Panc1 (cell line): Measurements from ENCODE around the gene ADNP. TPM values are rescaled to one million over a fixed set of nuclear protein-coding genes. Genes with fewer than 3 reads are reported as not detected.

Source experiments
- ATAC-seq: fragments of 200-7000 bp; cut with Tn5 transposase; 2 replicates; pipeline ENCODE4 v1.9.1; 2020; ENCODE audit warnings: mild to moderate bottlenecking, moderate library complexity
- BruUV-seq: library from RNA; stranded (reverse); fragments of 400-500 nt; replicated peaks from 2 replicates; lab custom pipeline; 2021; lab: Mats Ljungman, UMichigan
- CTCF ChIA-PET: fragments of 300-600 bp; sonication (Branson Sonifier 250); formaldehyde crosslinking; loops from one replicate; lab custom pipeline; 2022; ENCODE audit warnings: antibody characterized with exemption; lab: Charles Lee
- POLR2A ChIA-PET: fragments of 300-600 bp; sonication (Branson Sonifier 250); formaldehyde crosslinking; loops from one replicate; lab custom pipeline; 2022; ENCODE audit warnings: antibody characterized with exemption; lab: Charles Lee
- DNase-seq: peaks from one replicate; pipeline ENCODE4 v3.0.0-alpha.2; 2010; ENCODE audit warnings: low read depth, low spot score
- H3K27ac ChIP-seq: 2 replicates; pipeline ENCODE4 v1.5.1; 2011; ENCODE audit warnings: mild to moderate bottlenecking, low read length, inconsistent platforms
- H3K27me3 ChIP-seq: fragments of 200-500 bp; sonication (Bioruptor generic); 2 replicates; pipeline ENCODE4 v1.6.0; 2014; ENCODE audit warnings: low read length, inconsistent platforms; ENCODE audit not compliant: control insufficient read depth, insufficient read depth
- H3K36me3 ChIP-seq: fragments of 200-500 bp; sonication (Bioruptor generic); 2 replicates; pipeline ENCODE4 v1.5.1; 2014; ENCODE audit warnings: inconsistent platforms, mild to moderate bottlenecking, low read length, moderate library complexity; ENCODE audit not compliant: control insufficient read depth, insufficient read depth
- H3K4me1 ChIP-seq: 2 replicates; pipeline ENCODE4 v1.5.1; 2011; ENCODE audit warnings: inconsistent platforms, mild to moderate bottlenecking, low read length, moderate library complexity; ENCODE audit not compliant: control insufficient read depth, insufficient read depth
- H3K4me3 ChIP-seq, 2 experiments: 2 replicates each; pipeline ENCODE4 v1.5.1; 2011 to 2012; ENCODE audit warnings: low read depth in 2 of 2, low read length in 2 of 2, mild to moderate bottlenecking in 2 of 2, inconsistent platforms in 1 of 2, moderate library complexity in 1 of 2
- H3K9me3 ChIP-seq: fragments of 200-500 bp; sonication (Bioruptor generic); 2 replicates; pipeline ENCODE4 v1.5.1; 2014; ENCODE audit warnings: low read depth, mild to moderate bottlenecking, inconsistent platforms, low read length, moderate library complexity; ENCODE audit not compliant: control insufficient read depth, insufficient read depth
- POLR2AphosphoS5 ChIP-seq: IDR thresholded peaks from 2 replicates; pipeline ENCODE4 v1.6.1; 2012; ENCODE audit warnings: mild to moderate bottlenecking, low read depth, low read length, moderate library complexity
- SIN3A ChIP-seq: IDR thresholded peaks from 2 replicates; pipeline ENCODE4 v1.6.1; 2012; ENCODE audit warnings: low read depth, mild to moderate bottlenecking, low read length, moderate library complexity, borderline replicate concordance; ENCODE audit not compliant: insufficient read depth
- TCF7L2 ChIP-seq: IDR thresholded peaks from 2 replicates; pipeline ENCODE4 v1.6.1; 2011; ENCODE audit warnings: mild to moderate bottlenecking, low read depth, low read length, inconsistent platforms
- in situ Hi-C: cut with HindIII; loops from 2 replicates; pipeline ENCODE4 v1.10.0; 2016; ENCODE audit warnings: low sequenced_read_pairs, low pct_unique_long_range_greater_than_20kb
- intact Hi-C: fragments of 100-400 bp; cut with micrococcal nuclease; formaldehyde crosslinking; loops from one replicate; pipeline ENCODE4 v1.10.0; 2022; ENCODE audit not compliant: unreplicated experiment
- total RNA-seq: library from RNA; stranded (reverse); gene quantifications from one replicate; pipeline ENCODE4 v1.2.1, GENCODE V29; 2021; ENCODE audit not compliant: unreplicated experiment
- TF ChIP-seq, protein P1 (sequence below): fragments of 450-650 bp; IDR thresholded peaks from 2 replicates; pipeline ENCODE4 v1.5.1; 2017; ENCODE audit warnings: mild to moderate bottlenecking
- TF ChIP-seq, protein P2 (sequence below), 2 experiments: IDR thresholded peaks; 2 replicates each; pipeline ENCODE4 v1.6.1; 2011 to 2012; ENCODE audit warnings: low read depth in 2 of 2, control low read depth in 1 of 2, low read length in 1 of 2, mild to moderate bottlenecking in 1 of 2, moderate library complexity in 1 of 2; ENCODE audit not compliant: insufficient read depth in 1 of 2

Gene ADNP
- total RNA-seq, 1 experiment from 2014 or later, result 65.1 TPM

DNA sequence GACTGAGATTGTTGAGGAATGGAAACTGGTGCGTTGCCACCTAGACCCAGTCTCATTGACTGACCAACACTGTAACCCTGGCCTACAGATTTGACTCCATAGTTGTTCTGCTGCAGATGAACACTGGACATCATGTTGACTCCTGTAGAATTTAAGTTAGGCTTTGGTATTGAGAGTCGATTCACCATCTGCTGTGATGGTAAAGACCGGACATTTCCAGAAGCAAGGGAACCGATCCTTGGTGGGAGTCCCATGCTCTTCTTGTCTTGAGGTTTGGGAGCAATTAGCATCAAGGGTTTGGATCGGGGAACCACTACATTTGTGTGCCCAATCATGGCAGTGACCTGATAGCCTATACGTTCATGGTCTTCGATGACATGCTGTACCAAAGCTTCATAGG, 37.6 kb downstream of the ADNP start:
- no TSS peak for BruUV-seq
- H3K36me3 ChIP-seq, result peaks cover 27% of the 10 kb centered on the region

DNA sequence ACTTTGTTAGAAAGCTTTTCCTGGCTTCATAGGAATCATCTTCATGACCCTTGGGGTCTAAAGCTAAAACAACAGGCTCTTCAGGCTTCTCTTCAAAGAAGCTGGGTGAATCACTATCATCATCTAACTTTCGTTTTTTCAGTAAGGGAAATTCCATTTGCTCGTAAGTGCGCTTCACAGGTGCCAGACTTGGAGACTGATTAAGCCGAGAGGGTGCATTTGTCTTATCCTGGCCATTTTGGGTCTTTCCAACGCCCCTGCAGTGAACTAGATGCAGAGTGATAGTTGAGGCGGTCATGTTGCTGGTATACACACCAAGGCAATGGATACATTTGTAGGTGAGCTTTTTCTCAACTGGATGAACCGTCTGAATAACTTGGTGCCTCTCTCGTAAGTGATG, 38.8 kb downstream of the ADNP start:
- CTCF ChIA-PET, result no interaction called here
- Histone ChIP-seq H3K36me3 (peaks cover 20% of the 10 kb centered on the region), H3K27me3 (no peaks in the 10 kb centered on the region), H3K4me1 (no peaks in the 10 kb centered on the region), H3K9me3 (no peaks in the 10 kb centered on the region), H3K27ac (no peak overlapping the region), H3K4me3 (no peak overlapping the region)
- in situ Hi-C loops (no loop called here), intact Hi-C loops (no loop called here)
- POLR2A ChIA-PET, result no interaction called here
- TF ChIP-seq POLR2AphosphoS5, result no peak
- TF ChIP-seq, protein P1, sequence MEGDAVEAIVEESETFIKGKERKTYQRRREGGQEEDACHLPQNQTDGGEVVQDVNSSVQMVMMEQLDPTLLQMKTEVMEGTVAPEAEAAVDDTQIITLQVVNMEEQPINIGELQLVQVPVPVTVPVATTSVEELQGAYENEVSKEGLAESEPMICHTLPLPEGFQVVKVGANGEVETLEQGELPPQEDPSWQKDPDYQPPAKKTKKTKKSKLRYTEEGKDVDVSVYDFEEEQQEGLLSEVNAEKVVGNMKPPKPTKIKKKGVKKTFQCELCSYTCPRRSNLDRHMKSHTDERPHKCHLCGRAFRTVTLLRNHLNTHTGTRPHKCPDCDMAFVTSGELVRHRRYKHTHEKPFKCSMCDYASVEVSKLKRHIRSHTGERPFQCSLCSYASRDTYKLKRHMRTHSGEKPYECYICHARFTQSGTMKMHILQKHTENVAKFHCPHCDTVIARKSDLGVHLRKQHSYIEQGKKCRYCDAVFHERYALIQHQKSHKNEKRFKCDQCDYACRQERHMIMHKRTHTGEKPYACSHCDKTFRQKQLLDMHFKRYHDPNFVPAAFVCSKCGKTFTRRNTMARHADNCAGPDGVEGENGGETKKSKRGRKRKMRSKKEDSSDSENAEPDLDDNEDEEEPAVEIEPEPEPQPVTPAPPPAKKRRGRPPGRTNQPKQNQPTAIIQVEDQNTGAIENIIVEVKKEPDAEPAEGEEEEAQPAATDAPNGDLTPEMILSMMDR, result no peak
- TF ChIP-seq TCF7L2, result no peak
- TF ChIP-seq, protein P2, sequence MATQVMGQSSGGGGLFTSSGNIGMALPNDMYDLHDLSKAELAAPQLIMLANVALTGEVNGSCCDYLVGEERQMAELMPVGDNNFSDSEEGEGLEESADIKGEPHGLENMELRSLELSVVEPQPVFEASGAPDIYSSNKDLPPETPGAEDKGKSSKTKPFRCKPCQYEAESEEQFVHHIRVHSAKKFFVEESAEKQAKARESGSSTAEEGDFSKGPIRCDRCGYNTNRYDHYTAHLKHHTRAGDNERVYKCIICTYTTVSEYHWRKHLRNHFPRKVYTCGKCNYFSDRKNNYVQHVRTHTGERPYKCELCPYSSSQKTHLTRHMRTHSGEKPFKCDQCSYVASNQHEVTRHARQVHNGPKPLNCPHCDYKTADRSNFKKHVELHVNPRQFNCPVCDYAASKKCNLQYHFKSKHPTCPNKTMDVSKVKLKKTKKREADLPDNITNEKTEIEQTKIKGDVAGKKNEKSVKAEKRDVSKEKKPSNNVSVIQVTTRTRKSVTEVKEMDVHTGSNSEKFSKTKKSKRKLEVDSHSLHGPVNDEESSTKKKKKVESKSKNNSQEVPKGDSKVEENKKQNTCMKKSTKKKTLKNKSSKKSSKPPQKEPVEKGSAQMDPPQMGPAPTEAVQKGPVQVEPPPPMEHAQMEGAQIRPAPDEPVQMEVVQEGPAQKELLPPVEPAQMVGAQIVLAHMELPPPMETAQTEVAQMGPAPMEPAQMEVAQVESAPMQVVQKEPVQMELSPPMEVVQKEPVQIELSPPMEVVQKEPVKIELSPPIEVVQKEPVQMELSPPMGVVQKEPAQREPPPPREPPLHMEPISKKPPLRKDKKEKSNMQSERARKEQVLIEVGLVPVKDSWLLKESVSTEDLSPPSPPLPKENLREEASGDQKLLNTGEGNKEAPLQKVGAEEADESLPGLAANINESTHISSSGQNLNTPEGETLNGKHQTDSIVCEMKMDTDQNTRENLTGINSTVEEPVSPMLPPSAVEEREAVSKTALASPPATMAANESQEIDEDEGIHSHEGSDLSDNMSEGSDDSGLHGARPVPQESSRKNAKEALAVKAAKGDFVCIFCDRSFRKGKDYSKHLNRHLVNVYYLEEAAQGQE (IDR thresholded peaks at IDR 0.05; ENCODE audit: insufficient read depth in 1 of 2, low read depth in 2 of 2, low read length in 1 of 2), result no peak
- no peak for TF ChIP-seq SIN3A
- DNase-seq, result no peak
- no TSS peak for BruUV-seq
- ATAC-seq, result no peak

More for the DNA sequence above, 37.6 kb downstream of the ADNP start:
- no peaks in the 10 kb centered on the region for H3K9me3 ChIP-seq
- intact Hi-C loops (no loop called here), in situ Hi-C loops (no loop called here)
- H3K4me1 ChIP-seq, result no peaks in the 10 kb centered on the region
- no peaks in the 10 kb centered on the region for H3K27me3 ChIP-seq
- CTCF ChIA-PET, result no interaction called here
- POLR2A ChIA-PET, result no interaction called here
- no peak overlapping the region for H3K27ac ChIP-seq
- ATAC-seq (no peak), DNase-seq (no peak)
- TF ChIP-seq, protein P2 (IDR thresholded peaks at IDR 0.05; ENCODE audit: insufficient read depth in 1 of 2, low read depth in 2 of 2, low read length in 1 of 2), result no peak
- TF ChIP-seq TCF7L2, result no peak
- TF ChIP-seq SIN3A, result no peak
- no peak for TF ChIP-seq POLR2AphosphoS5
- TF ChIP-seq, protein P1, result no peak
- no peak overlapping the region for H3K4me3 ChIP-seq
